ENCODE data around the gene MRPL21. TPM values are rescaled to one million over a fixed set of nuclear protein-coding genes. Genes with fewer than 3 reads are reported as not detected.
"Not testable (repeated sequence)": the region's sequence is repeated elsewhere in the genome, so short reads cannot be mapped to it uniquely, and the experiment has no call there.

The MRPL21 gene
- polyA plus RNA-seq, 1 donor, result 44.5 TPM

GRCh38 chr11:68865241-68865640, 38.4 kb downstream of the MRPL21 start:
- DNase-seq, result no peak

GRCh38 chr11:68863553-68864265, 39.9 kb downstream of the MRPL21 start:
- no peak for DNase-seq

- DNase-seq, result no peak
Observed at GRCh38 chr11:68862421-68862820, 41.2 kb downstream of the MRPL21 start.

GRCh38 chr11:68859123-68859522, 44.5 kb downstream of the MRPL21 start:
- DNase-seq, result no peak

- no peak for DNase-seq
Observed at GRCh38 chr11:68857037-68857586, 46.5 kb downstream of the MRPL21 start.

GRCh38 chr11:68856425-68857030, 47.1 kb downstream of the MRPL21 start:
- not testable (repeated sequence) for DNase-seq

- peak; percentile 66 for DNase-seq
Observed at GRCh38 chr11:68855205-68855981, 48.2 kb downstream of the MRPL21 start.

- no peak for DNase-seq
Observed at GRCh38 chr11:68854273-68854958, 49.2 kb downstream of the MRPL21 start.

GRCh38 chr11:68852628-68853027, 51.0 kb downstream of the MRPL21 start:
- no peak for DNase-seq

GRCh38 chr11:68848429-68848828, 55.2 kb downstream of the MRPL21 start:
- DNase-seq, result no peak

- no peak for DNase-seq
Observed at GRCh38 chr11:68847395-68847794, 56.2 kb downstream of the MRPL21 start.

- DNase-seq, result no peak
Observed at GRCh38 chr11:68845351-68846002, 58.2 kb downstream of the MRPL21 start.

- no peak for DNase-seq
Observed at GRCh38 chr11:68844801-68845200, 58.8 kb downstream of the MRPL21 start.

GRCh38 chr11:68844376-68844775, 59.3 kb downstream of the MRPL21 start:
- no peak for DNase-seq

GRCh38 chr11:68843703-68844312, 59.8 kb downstream of the MRPL21 start:
- DNase-seq, result peak; percentile 29

- DNase-seq, result peak; percentile 19
Observed at GRCh38 chr11:68843052-68843561, 60.5 kb downstream of the MRPL21 start.

- no peak for DNase-seq
Observed at GRCh38 chr11:68842427-68843051, 61.1 kb downstream of the MRPL21 start.

GRCh38 chr11:68841718-68842426, 61.8 kb downstream of the MRPL21 start, which contains the start of gene CPT1A:
CPT1A (minus strand) TSS chr11:68841916; CDS start chr11:68815474, 26,442 bp downstream.
- DNase-seq, result peak; percentile 75

Data from hindlimb muscle (tissue), 1 donor.